IMR-90 (cell line): ENCODE data around the gene ANAPC7. TPM values are rescaled to one million over a fixed set of nuclear protein-coding genes. Genes with fewer than 3 reads are reported as not detected.

ENCODE experiments used
- ATAC-seq: fragments of 200-7000 bp; cut with Tn5 transposase; 2 replicates; pipeline ENCODE4 v1.9.1; 2020; ENCODE audit warnings: low read depth, mild to moderate bottlenecking, moderate library complexity
- BruUV-seq: library from RNA; stranded (reverse); fragments of 400-500 nt; replicated peaks from 2 replicates; lab custom pipeline; 2021; lab: Mats Ljungman, UMichigan
- CTCF ChIA-PET: fragments of 300-600 bp; formaldehyde crosslinking; extraction: SDS; loops from one replicate; lab custom pipeline; 2021; ENCODE audit warnings: antibody characterized with exemption; lab: Yijun Ruan, JAX
- POLR2A ChIA-PET: fragments of 300-600 bp; sonication (Branson Sonifier 250); formaldehyde crosslinking; loops from one replicate; lab custom pipeline; 2022; ENCODE audit warnings: antibody characterized with exemption; ENCODE audit not compliant: unreplicated experiment; lab: Charles Lee
- DNase-seq: peaks from one replicate; pipeline ENCODE4 v3.0.0; 2013
- H2AFZ ChIP-seq: replicated peaks from 2 replicates; pipeline ENCODE3; 2013; ENCODE audit warnings: low read length, mild to moderate bottlenecking; ENCODE audit not compliant: poor library complexity
- H2AK5ac ChIP-seq: 2 replicates; pipeline ENCODE4 v1.6.1; 2013; ENCODE audit warnings: low read depth, low read length, inconsistent platforms
- H2AK9ac ChIP-seq: replicated peaks from 2 replicates; pipeline ENCODE3; 2013; ENCODE audit warnings: mild to moderate bottlenecking, low read depth, low read length, moderate library complexity; ENCODE audit not compliant: poor library complexity
- H2BK120ac ChIP-seq: 2 replicates; pipeline ENCODE4 v1.6.1; 2013; ENCODE audit warnings: low read depth, low read length, inconsistent platforms
- H2BK15ac ChIP-seq: 3 replicates; pipeline ENCODE4 v1.6.1; 2013; ENCODE audit warnings: low read depth, low read length, inconsistent platforms
- H2BK20ac ChIP-seq: 2 replicates; pipeline ENCODE4 v1.6.1; 2013; ENCODE audit warnings: low read depth, mild to moderate bottlenecking, inconsistent platforms, low read length, moderate library complexity
- H2BK5ac ChIP-seq: 2 replicates; pipeline ENCODE4 v1.6.1; 2013; ENCODE audit warnings: mild to moderate bottlenecking, low read depth, low read length, inconsistent platforms; ENCODE audit not compliant: poor library complexity, severe bottlenecking
- H3K14ac ChIP-seq: replicated peaks from 2 replicates; pipeline ENCODE4 v1.6.1; 2013; ENCODE audit warnings: low read depth, low read length, inconsistent platforms
- H3K18ac ChIP-seq: 2 replicates; pipeline ENCODE4 v1.6.1; 2013; ENCODE audit warnings: low read depth, low read length, control low read depth
- H3K23ac ChIP-seq: 2 replicates; pipeline ENCODE4 v1.6.1; 2013; ENCODE audit warnings: low read depth, low read length, inconsistent platforms
- H3K27ac ChIP-seq: 2 replicates; pipeline ENCODE4 v1.5.1; 2013; ENCODE audit warnings: mild to moderate bottlenecking, control low read depth, low read length; ENCODE audit not compliant: insufficient read depth
- H3K27me3 ChIP-seq: 2 replicates; pipeline ENCODE4 v1.6.1; 2013; ENCODE audit warnings: low read length; ENCODE audit not compliant: control insufficient read depth, insufficient read depth
- H3K36me3 ChIP-seq: 2 replicates; pipeline ENCODE4 v1.6.1; 2013; ENCODE audit warnings: low read length, mixed read lengths; ENCODE audit not compliant: control insufficient read depth, insufficient read depth
- H3K4ac ChIP-seq: 2 replicates; pipeline ENCODE4 v1.6.1; 2013; ENCODE audit warnings: low read depth, low read length, inconsistent platforms
- H3K4me1 ChIP-seq: 2 replicates; pipeline ENCODE4 v1.6.1; 2013; ENCODE audit warnings: low read length, mixed read lengths; ENCODE audit not compliant: control insufficient read depth, insufficient read depth
- H3K4me2 ChIP-seq: 2 replicates; pipeline ENCODE4 v1.6.1; 2013; ENCODE audit warnings: low read depth, mild to moderate bottlenecking, control low read depth, low read length, moderate library complexity
- H3K4me3 ChIP-seq: 2 replicates; pipeline ENCODE4 v1.5.1; 2013; ENCODE audit warnings: low read depth, mild to moderate bottlenecking, control low read depth, low read length, moderate library complexity; ENCODE audit not compliant: insufficient read depth
- H3K56ac ChIP-seq: 2 replicates; pipeline ENCODE4 v1.6.1; 2013; ENCODE audit warnings: low read length, inconsistent platforms; ENCODE audit not compliant: insufficient read depth; ENCODE audit errors: extremely low read depth
- H3K79me1 ChIP-seq, 2 experiments: 2 replicates each; pipeline ENCODE4 v1.6.1; 2013; ENCODE audit warnings: low read length in 2 of 2, inconsistent platforms in 1 of 2, low read depth in 1 of 2
- H3K9ac ChIP-seq: 2 replicates; pipeline ENCODE4 v1.6.1; 2013; ENCODE audit warnings: low read depth, low read length, control low read depth
- H3K9me1 ChIP-seq: 2 replicates; pipeline ENCODE4 v1.6.1; 2013; ENCODE audit warnings: low read length, inconsistent platforms; ENCODE audit not compliant: insufficient read depth
- H3K9me3 ChIP-seq: 2 replicates; pipeline ENCODE4 v1.6.1; 2013; ENCODE audit warnings: low read length; ENCODE audit not compliant: control insufficient read depth, insufficient read depth
- H4K20me1 ChIP-seq: 2 replicates; pipeline ENCODE4 v1.6.1; 2013; ENCODE audit warnings: low read length, inconsistent platforms; ENCODE audit not compliant: insufficient read depth
- H4K5ac ChIP-seq: 2 replicates; pipeline ENCODE4 v1.6.1; 2013; ENCODE audit warnings: mild to moderate bottlenecking, low read depth, low read length, control low read depth
- H4K8ac ChIP-seq, 2 experiments: 2 replicates each; pipeline ENCODE4 v1.6.1; 2013; ENCODE audit warnings: low read depth in 2 of 2, low read length in 2 of 2, control low read depth in 1 of 2, inconsistent platforms in 1 of 2
- H4K91ac ChIP-seq: 2 replicates; pipeline ENCODE4 v1.6.1; 2013; ENCODE audit warnings: low read depth, low read length, inconsistent platforms; ENCODE audit not compliant: insufficient read depth
- MAFK ChIP-seq: IDR thresholded peaks from 2 replicates; pipeline ENCODE4 v1.6.1; 2012; ENCODE audit warnings: low read depth, low read length, improper control_type of control experiment
- MAZ ChIP-seq: IDR thresholded peaks from 2 replicates; pipeline ENCODE4 v1.6.1; 2012; ENCODE audit warnings: low read depth, mild to moderate bottlenecking, low read length, improper control_type of control experiment, moderate library complexity, borderline replicate concordance
- NFE2L2 ChIP-seq: fragments of 150-350 bp; IDR thresholded peaks from 2 replicates; pipeline ENCODE4 v1.6.1; 2016; ENCODE audit warnings: low read depth, mild to moderate bottlenecking, low read length
- POLR2A ChIP-seq: IDR thresholded peaks from 2 replicates; pipeline ENCODE4 v1.6.1; 2012; ENCODE audit warnings: mild to moderate bottlenecking, low read depth, low read length
- SMC3 ChIP-seq: fragments of 150-350 bp; IDR thresholded peaks from 2 replicates; pipeline ENCODE4 v1.6.1; 2016; ENCODE audit warnings: low read depth, mild to moderate bottlenecking, antibody characterized with exemption, low read length, moderate library complexity
- USF2 ChIP-seq: fragments of 150-350 bp; IDR thresholded peaks from 2 replicates; pipeline ENCODE4 v1.6.1; 2017; ENCODE audit warnings: mild to moderate bottlenecking, antibody characterized with exemption, low read length, low read depth
- WGBS, 2 experiments: methylation state at CpG; one replicate each; pipeline versions ENCODE4 v1.1.5 to v1.1.7; 2013; ENCODE audit warnings: missing lambda C conversion rate in 2 of 2; ENCODE audit not compliant: insufficient read length in 1 of 2; ENCODE audit errors: extremely low coverage in 2 of 2; 5-methylcytosine and 5-hydroxymethylcytosine counted together
- dilution Hi-C: fragments of 300-500 bp; cut with HindIII; formaldehyde crosslinking; loops from one replicate; pipeline ENCODE4 v1.14.3; 2018; ENCODE audit warnings: low sequenced_read_pairs; ENCODE audit not compliant: unreplicated experiment
- in situ Hi-C: fragments of 300-500 bp; cut with MboI; formaldehyde crosslinking; loops from 3 replicates; pipeline ENCODE4 v1.14.3; 2019; ENCODE audit warnings: low sequenced_read_pairs, inconsistent platforms, mixed read lengths
- intact Hi-C: fragments of 100-400 bp; cut with micrococcal nuclease; formaldehyde crosslinking; loops from 2 replicates; pipeline ENCODE4 v1.10.0; 2022
- polyA plus RNA-seq, 3 experiments: library from polyadenylated mRNA; depleted of rRNA; stranded (reverse); fragments of >200 nt; gene quantifications; 2 replicates each; pipeline ENCODE4 v1.2.3, GENCODE V29; 2012; ENCODE audit warnings: low replicate concordance in 1 of 3
- total RNA-seq: library from RNA; depleted of rRNA; stranded (reverse); fragments of >200 nt; gene quantifications from 2 replicates; pipeline ENCODE4 v1.2.3, GENCODE V29; 2012

Gene ANAPC7
- total and polyA plus RNA-seq, 2 of the 4 experiments (the other 2 are of a cell fraction) = 46.4 to 57.9 TPM

GRCh38 chr12:110352401-110352800 is 51.1 kb downstream of the ANAPC7 start:
- Histone ChIP-seq H3K27ac (no peak overlapping the region), H3K79me1 (peaks cover 3 to 23% of the 10 kb centered on the region in 2 experiments; a peak in 3 of 4 replicates), H3K9me1 (peaks cover 15% of the 10 kb centered on the region), H2AK5ac (no peak overlapping the region), H3K23ac (no peak overlapping the region), H3K18ac (no peak overlapping the region), H3K14ac (no peak overlapping the region), H4K91ac (no peak overlapping the region), H3K4me2 (no peak overlapping the region), H3K4me1 (no peaks in the 10 kb centered on the region), H2AFZ (no peak overlapping the region), H2BK15ac (no peak overlapping the region), H2BK5ac (no peak overlapping the region), H4K20me1 (peaks cover 26% of the 10 kb centered on the region), H3K27me3 (no peaks in the 10 kb centered on the region), H4K8ac (no peak overlapping the region), H3K9ac (no peak overlapping the region), H2BK20ac (no peak overlapping the region), H3K36me3 (peaks cover 36% of the 10 kb centered on the region), H4K5ac (no peak overlapping the region), H3K4ac (no peak overlapping the region), H2AK9ac (no peak overlapping the region), H3K9me3 (no peaks in the 10 kb centered on the region), H2BK120ac (no peak overlapping the region), H3K4me3 (no peak overlapping the region), H3K56ac (no peak overlapping the region)
- ATAC-seq (no peak), DNase-seq (no peak)
- TF ChIP-seq USF2 (no peak), NFE2L2 (no peak), SMC3 (no peak), MAFK (no peak), MAZ (no peak), POLR2A (no peak)
- CTCF ChIA-PET = interaction anchor here (1.0 kb wide), 1 partner anchor 13 kb away, joined by 3 read pairs; no protein-coding TSS in a partner anchor
- POLR2A ChIA-PET = no interaction called here
- no CpG with 5 or more reads among the region's 3 CpGs for WGBS, 2 experiments
- BruUV-seq = no TSS peak
- in situ Hi-C loops = no loop called here
- dilution Hi-C loops = no loop called here
- intact Hi-C loops = no loop called here
